HG02884 (cell line): ENCODE results near the gene PUS10.
"Not testable (repeated sequence)": the region's sequence is repeated elsewhere in the genome, so short reads cannot be mapped to it uniquely, and the experiment has no call there.

Source experiments
- ATAC-seq: cut with Tn5 transposase; IDR thresholded peaks from one replicate; pipeline ENCODE4 v1.9.1; 2021; ENCODE audit warnings: mild to moderate bottlenecking, moderate library complexity; ENCODE audit not compliant: unreplicated experiment

PUS10 gene

GRCh38 chr2:60936757-60937156 lies 81.3 kb downstream of the PUS10 start:
- no peak for ATAC-seq

GRCh38 chr2:60934165-60934722 lies 83.8 kb downstream of the PUS10 start:
- ATAC-seq, result no peak

- no peak for ATAC-seq
Observed at GRCh38 chr2:60932954-60933353, 85.1 kb downstream of the PUS10 start.

- not testable (repeated sequence) for ATAC-seq
Observed at GRCh38 chr2:60932061-60932460, 86.0 kb downstream of the PUS10 start.

GRCh38 chr2:60926741-60927552 lies 91.1 kb downstream of the PUS10 start:
- no peak for ATAC-seq

GRCh38 chr2:60925994-60926740 lies 91.9 kb downstream of the PUS10 start:
- no peak for ATAC-seq

- ATAC-seq, result no peak
Observed at GRCh38 chr2:60907329-60907728, 110.7 kb downstream of the PUS10 start.

- ATAC-seq, result no peak
Observed at GRCh38 chr2:60906395-60906794, 111.7 kb downstream of the PUS10 start.

GRCh38 chr2:60905867-60906266 lies 112.2 kb downstream of the PUS10 start:
- not testable (repeated sequence) for ATAC-seq

- ATAC-seq, result not testable (repeated sequence)
Observed at GRCh38 chr2:60901296-60901695, 116.8 kb downstream of the PUS10 start.

GRCh38 chr2:60899892-60900249 lies 118.2 kb downstream of the PUS10 start:
- peak; percentile 48 for ATAC-seq

- peak; percentile 78 for ATAC-seq
Observed at GRCh38 chr2:60899230-60899891, 118.7 kb downstream of the PUS10 start.

- ATAC-seq, result no peak
Observed at GRCh38 chr2:60898567-60898966, 119.5 kb downstream of the PUS10 start.
